ENCODE data around the gene ZNF326.

Gene ZNF326

GRCh38 chr1:89966656-89967055 lies 28.3 kb upstream of the ZNF326 start:
- DNase-seq (ENCODE audit: extremely low read depth, low read depth), result no peak
- no peak for TF ChIP-seq CTCF (IDR thresholded peaks at IDR 0.05; ENCODE audit: low read depth, low read length)

DNA sequence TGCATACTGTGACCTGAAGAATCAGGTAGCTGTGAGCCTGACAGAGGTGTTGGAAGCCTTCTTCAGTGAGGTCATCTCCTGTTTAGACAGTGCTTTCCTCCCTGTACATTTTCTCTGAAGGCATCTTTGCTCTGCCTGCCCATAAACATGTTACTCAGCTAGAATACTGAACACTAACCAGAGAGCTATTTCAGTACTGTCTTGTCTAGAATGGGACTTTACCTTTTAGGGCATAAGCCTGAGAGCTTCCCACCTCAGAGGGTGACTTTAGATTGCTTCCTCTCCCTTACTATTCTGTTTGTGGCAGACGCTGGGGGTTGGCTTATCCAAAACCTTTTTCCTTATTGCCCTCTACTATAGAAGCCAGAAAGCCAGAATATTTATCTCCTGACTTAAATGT lies 23.3 kb upstream of the ZNF326 start:
- no peak for TF ChIP-seq CTCF (IDR thresholded peaks at IDR 0.05; ENCODE audit: low read depth, low read length)
- DNase-seq (ENCODE audit: extremely low read depth, low read depth), result no peak

- no peak for TF ChIP-seq CTCF (IDR thresholded peaks at IDR 0.05; ENCODE audit: low read depth, low read length)
- no peak for DNase-seq (ENCODE audit: extremely low read depth, low read depth)
Measured at GRCh38 chr1:89972024-89972423, 22.9 kb upstream of the ZNF326 start.

DNA sequence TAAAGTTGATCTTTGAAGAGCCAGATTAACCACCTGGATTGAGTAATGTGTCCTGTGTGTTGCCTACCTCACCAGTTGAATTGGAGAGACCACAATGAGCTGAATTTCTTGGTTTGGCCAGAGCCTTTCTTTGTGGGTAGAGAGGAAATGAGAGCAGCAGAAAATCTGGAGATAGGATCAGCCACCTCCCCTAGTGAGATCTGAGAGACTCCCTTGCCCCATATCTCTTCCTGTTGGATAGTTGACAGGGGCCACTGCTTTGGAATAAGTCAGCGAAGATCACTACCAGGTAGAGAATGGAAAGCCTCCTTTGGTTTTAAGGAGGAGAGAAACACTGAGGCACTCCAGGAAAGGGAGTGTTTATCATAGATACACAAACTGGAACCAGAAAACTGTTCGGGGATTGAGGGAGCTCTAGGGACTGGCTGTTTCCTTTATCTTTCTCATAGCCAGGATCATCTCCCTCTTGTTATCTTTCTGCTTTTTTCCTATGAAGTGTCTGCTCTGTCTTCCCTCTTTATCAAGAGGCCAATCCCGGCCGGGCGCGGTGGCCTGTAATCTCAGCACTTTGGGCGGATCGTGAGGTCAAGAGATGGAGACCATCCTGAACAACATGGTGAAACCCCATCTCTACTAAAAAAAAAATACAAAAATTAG lies 21.3 kb upstream of the ZNF326 start:
- TF ChIP-seq CTCF (IDR thresholded peaks at IDR 0.05; ENCODE audit: low read depth, low read length), result no peak
- no peak for DNase-seq (ENCODE audit: extremely low read depth, low read depth)

- DNase-seq (ENCODE audit: extremely low read depth, low read depth), result no peak
- no peak for TF ChIP-seq CTCF (IDR thresholded peaks at IDR 0.05; ENCODE audit: low read depth, low read length)
Measured at GRCh38 chr1:89974256-89974655, 20.7 kb upstream of the ZNF326 start.

DNA sequence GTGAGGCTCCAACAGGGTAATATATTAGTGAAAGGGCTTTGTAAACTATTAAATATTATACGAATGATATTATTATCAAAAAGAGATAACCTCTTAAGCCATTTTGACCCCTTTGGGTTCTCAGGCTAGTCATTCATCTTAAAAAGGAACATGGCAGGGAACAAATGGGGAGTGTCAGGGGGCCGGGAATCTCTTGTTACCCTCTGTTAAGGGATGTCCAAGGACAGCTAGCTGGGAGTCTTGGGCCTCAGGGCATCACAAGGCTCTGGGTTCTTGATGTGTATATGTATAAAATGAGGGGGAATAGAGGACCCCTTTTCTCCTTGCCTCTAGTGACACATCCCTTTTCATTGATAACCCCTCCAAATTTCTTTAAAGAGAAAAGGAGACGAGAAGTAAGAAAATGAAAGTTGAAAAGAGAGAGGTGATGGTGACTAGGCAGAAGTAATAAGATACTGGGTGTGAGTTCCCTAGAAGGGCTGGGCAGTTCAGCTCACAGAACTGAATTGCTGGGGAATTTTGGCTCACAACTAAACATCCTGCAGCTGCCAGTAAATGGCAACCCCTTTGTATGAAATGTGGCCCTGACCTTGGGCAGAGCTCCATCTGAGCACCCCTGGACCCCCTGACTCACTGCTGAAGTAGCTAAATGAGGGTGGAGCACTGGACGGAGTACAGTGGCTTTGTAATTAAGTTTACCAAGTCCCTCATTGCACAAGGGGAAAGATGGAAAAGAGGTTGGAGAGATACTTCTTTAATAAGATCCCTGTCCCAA lies 20.0 kb upstream of the ZNF326 start:
- no peak for TF ChIP-seq CTCF (IDR thresholded peaks at IDR 0.05; ENCODE audit: low read depth, low read length)
- DNase-seq (ENCODE audit: extremely low read depth, low read depth), result peak; percentile 90

DNA sequence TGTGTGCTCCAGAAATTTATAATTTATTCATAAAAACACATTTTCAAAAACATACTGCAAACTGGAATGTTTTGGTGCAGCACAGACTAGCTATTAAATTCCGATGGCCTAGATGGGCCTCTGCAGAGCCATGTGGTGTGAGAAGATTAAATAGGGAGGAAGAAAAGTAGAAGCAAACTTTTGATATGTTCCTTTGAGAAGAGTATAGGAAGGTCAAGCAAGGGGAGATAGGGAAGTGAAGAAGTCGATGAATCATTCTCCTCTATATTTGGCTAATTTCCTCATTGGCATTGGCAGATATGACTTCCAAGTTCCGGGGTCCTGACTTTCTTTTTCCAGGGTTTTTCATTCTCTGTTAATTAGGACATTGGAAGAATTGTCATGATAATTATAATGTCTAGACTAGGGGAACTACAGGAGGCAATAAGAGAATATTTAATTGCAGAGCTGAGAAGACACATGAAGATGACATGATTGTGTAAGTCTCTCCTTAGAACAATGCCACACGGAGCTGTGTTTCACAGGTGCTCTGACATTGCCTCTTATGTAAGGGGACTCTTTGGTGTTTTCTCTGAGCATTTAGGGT lies 19.3 kb upstream of the ZNF326 start:
- TF ChIP-seq CTCF (IDR thresholded peaks at IDR 0.05; ENCODE audit: low read depth, low read length), result no peak

More for the DNA sequence above, 19.3 kb upstream of the ZNF326 start:
- DNase-seq (ENCODE audit: extremely low read depth, low read depth), result no peak
